Uterus (tissue), 2 donors: ENCODE results near the gene WDR64.

Source experiments
- POLR2A ChIP-seq, 2 donors: fragments of 450-650 bp; IDR thresholded peaks; one replicate each; pipeline ENCODE4 v1.6.1; 2016; ENCODE audit warnings: antibody characterized with exemption in 2 of 2, mild to moderate bottlenecking in 1 of 2, moderate library complexity in 1 of 2
- TF ChIP-seq, protein P1 (sequence below), 4 experiments: fragments of 200-600 bp in 2 of 4; fragments of 450-650 bp in 2 of 4; sonication (generic) in 2 of 4; IDR thresholded peaks; one replicate each; pipeline ENCODE4 v1.5.1; 2016 to 2019; ENCODE audit warnings: antibody characterized with exemption in 4 of 4, mild to moderate bottlenecking in 2 of 4, moderate library complexity in 1 of 4

DNA sequence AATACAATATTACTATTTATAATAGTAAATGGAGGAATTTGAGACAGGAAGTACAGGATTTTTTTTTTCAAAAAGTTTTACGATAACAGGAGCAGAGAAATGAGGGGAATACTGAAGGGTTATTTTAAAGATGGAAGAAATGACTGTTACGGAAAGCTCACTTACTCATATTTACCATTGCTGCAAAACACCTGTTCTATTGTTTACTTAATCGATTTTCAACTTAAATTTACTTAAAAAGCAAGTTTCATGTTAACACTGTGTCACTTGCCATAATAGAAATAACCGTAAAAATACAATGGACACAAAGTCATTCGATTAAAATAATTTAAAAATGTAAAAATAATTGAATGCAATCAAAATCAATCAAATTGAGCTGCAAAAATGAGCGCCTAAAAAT, 192.5 kb downstream of the WDR64 start:
- TF ChIP-seq, protein P1, sequence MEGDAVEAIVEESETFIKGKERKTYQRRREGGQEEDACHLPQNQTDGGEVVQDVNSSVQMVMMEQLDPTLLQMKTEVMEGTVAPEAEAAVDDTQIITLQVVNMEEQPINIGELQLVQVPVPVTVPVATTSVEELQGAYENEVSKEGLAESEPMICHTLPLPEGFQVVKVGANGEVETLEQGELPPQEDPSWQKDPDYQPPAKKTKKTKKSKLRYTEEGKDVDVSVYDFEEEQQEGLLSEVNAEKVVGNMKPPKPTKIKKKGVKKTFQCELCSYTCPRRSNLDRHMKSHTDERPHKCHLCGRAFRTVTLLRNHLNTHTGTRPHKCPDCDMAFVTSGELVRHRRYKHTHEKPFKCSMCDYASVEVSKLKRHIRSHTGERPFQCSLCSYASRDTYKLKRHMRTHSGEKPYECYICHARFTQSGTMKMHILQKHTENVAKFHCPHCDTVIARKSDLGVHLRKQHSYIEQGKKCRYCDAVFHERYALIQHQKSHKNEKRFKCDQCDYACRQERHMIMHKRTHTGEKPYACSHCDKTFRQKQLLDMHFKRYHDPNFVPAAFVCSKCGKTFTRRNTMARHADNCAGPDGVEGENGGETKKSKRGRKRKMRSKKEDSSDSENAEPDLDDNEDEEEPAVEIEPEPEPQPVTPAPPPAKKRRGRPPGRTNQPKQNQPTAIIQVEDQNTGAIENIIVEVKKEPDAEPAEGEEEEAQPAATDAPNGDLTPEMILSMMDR (IDR thresholded peaks at IDR 0.05) = no peak
- TF ChIP-seq POLR2A (IDR thresholded peaks at IDR 0.05) = no peak
